ENCODE measurements around the gene CADM3. TPM values are rescaled to one million over a fixed set of nuclear protein-coding genes. Genes with fewer than 3 reads are reported as not detected.

CADM3 gene
- total RNA-seq, 4 donors from 2014 or later = 3.9 to 34.4 (median 12.9) TPM

DNA sequence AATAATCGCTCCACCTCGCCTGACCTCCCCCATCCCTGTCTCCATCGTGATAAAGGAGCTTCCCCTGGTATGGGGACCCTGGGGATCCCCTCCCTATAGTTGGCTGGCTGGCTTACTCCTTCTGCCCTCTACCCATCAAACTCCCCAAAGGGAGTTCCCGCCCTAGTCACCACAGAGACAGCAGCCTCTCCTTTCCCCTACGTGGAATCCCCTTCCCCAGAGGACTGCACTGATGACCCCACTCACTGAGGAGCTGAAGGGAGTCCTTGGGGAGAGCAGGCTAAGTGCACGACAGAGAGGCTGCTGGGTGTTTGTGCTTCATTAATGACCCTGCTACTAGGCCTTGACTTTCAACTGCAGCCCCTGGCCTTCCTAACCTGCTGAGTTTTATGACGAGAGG, 1.9 kb downstream of the CADM3 start:
- ATAC-seq (ENCODE audit: low FRiP score) = no peak
- DNase-seq (ENCODE audit: low spot score) = no peak
- TF ChIP-seq CTCF (IDR thresholded peaks at IDR 0.05) = no peak

- no peak for ATAC-seq (ENCODE audit: low FRiP score)
- TF ChIP-seq CTCF (IDR thresholded peaks at IDR 0.05) = no peak
- no peak for DNase-seq (ENCODE audit: low spot score)
Observed at GRCh38 chr1:159175571-159175970, 4.2 kb downstream of the CADM3 start.

- DNase-seq (ENCODE audit: low spot score) (no peak), ATAC-seq (ENCODE audit: low FRiP score) (no peak)
- TF ChIP-seq CTCF (IDR thresholded peaks at IDR 0.05) = no peak
Observed at GRCh38 chr1:159177272-159177907, 6.0 kb downstream of the CADM3 start.

GRCh38 chr1:159179906-159180305, 8.5 kb downstream of the CADM3 start:
- TF ChIP-seq CTCF (IDR thresholded peaks at IDR 0.05) = no peak
- DNase-seq (ENCODE audit: low spot score) (no peak), ATAC-seq (ENCODE audit: low FRiP score) (no peak)

- no peak for DNase-seq (ENCODE audit: low spot score)
- no peak for ATAC-seq (ENCODE audit: low FRiP score)
Observed at GRCh38 chr1:159180516-159180915, 9.1 kb downstream of the CADM3 start.

GRCh38 chr1:159181328-159182024, 10.1 kb downstream of the CADM3 start:
- ATAC-seq (ENCODE audit: low FRiP score) = no peak
- no peak for TF ChIP-seq CTCF (IDR thresholded peaks at IDR 0.05)
- DNase-seq (ENCODE audit: low spot score) = no peak

More at GRCh38 chr1:159180516-159180915, 9.1 kb downstream of the CADM3 start:
- no peak for TF ChIP-seq CTCF (IDR thresholded peaks at IDR 0.05)

DNA sequence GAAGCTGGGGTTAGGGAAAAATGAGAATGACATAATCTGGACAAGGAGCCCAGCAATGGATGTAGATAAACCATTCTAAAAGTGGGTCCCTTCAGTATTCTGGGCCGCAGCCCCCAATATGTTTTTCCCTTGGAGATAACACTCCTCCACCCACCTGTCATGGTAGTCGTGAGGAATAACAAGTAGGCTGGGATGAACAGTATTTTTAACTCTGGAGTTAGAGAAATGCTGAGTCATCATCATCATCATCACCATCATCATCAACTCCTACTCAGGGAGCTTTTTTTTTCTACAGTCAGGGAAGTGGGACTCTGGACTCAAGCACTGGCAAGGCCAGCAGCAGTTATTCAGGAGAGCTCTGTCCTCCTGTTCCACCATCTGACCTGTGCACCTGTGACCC, 12.8 kb downstream of the CADM3 start:
- DNase-seq (ENCODE audit: low spot score) (no peak), ATAC-seq (ENCODE audit: low FRiP score) (no peak)
- no peak for TF ChIP-seq CTCF (IDR thresholded peaks at IDR 0.05)

All from omental fat pad (tissue), 4 donors.